Psoas muscle (tissue), 8 donors: ENCODE data around the gene OR4D5. TPM values are rescaled to one million over a fixed set of nuclear protein-coding genes. Genes with fewer than 3 reads are reported as not detected.

ENCODE experiments used
- ATAC-seq, 4 donors: fragments of 200-7000 bp; cut with Tn5 transposase; one replicate each; pipeline ENCODE4 v1.9.1; 2020; ENCODE audit warnings: moderate library complexity in 3 of 4, mild to moderate bottlenecking in 2 of 4
- DNase-seq, 2 donors: peaks; one replicate each; pipeline ENCODE4 v3.0.0-alpha.2; 2020
- H3K27ac ChIP-seq: fragments of 200-600 bp; one replicate; pipeline ENCODE4 v1.8.0; 2022
- H3K27me3 ChIP-seq, 3 donors: fragments of 200-600 bp in 1 of 3; one replicate each; pipeline versions ENCODE4 v1.6.1 to v1.8.0; 2013 to 2022; ENCODE audit warnings: low read length in 2 of 3, mild to moderate bottlenecking in 2 of 3, moderate library complexity in 1 of 3; ENCODE audit not compliant: insufficient read depth in 3 of 3
- H3K36me3 ChIP-seq, 2 donors: fragments of 200-600 bp in 1 of 2; one replicate each; pipeline versions ENCODE4 v1.6.1 to v1.8.0; 2013 to 2022; ENCODE audit warnings: low read depth in 1 of 2, mild to moderate bottlenecking in 1 of 2, moderate library complexity in 1 of 2; ENCODE audit not compliant: insufficient read depth in 1 of 2
- H3K4me1 ChIP-seq: fragments of 200-600 bp; one replicate; pipeline ENCODE4 v1.8.0; 2022
- H3K4me3 ChIP-seq: fragments of 200-600 bp; one replicate; pipeline ENCODE4 v1.8.0; 2022; ENCODE audit warnings: mild to moderate bottlenecking
- H3K9me3 ChIP-seq: fragments of 200-600 bp; one replicate; pipeline ENCODE4 v1.8.0; 2022
- WGBS, 3 donors: extraction: QIAGEN DNeasy Blood & Tissue Kit; methylation state at CpG; one replicate each; pipeline versions ENCODE4 v1.1.6 to v1.1.7; 2013; 5-methylcytosine and 5-hydroxymethylcytosine counted together
- intact Hi-C, 2 donors: fragments of 100-400 bp; cut with DNase I; formaldehyde crosslinking; loops; one replicate each; pipeline versions ENCODE4 v1.11.0 to v1.14.2; 2022
- polyA plus RNA-seq, 3 donors: library from polyadenylated mRNA; stranded (reverse); fragments of 200-250 nt; gene quantifications; one replicate each; pipeline ENCODE4 v1.2.3, GENCODE V29; 2013
- total RNA-seq, 4 donors: library from RNA; stranded (reverse); fragmentation: NEBNext Ultra II Directional in 2 of 4; extraction: Animal tissue kit (Norgen Biotek cat#: 25700) in 2 of 4; gene quantifications; one replicate each; pipeline versions ENCODE4 v1.2.1 to v1.2.4, GENCODE V29; 2021 to 2023
- TF ChIP-seq, protein P1 (sequence below): fragments of 200-600 bp; IDR thresholded peaks from one replicate; pipeline ENCODE4 v1.8.0; 2022; ENCODE audit warnings: antibody characterized with exemption
- donor health status: healthy with polysubstance abuse.
- donor health status: DM: no; HTN: no; CAD: no; lungs with moderate emphysema.
- donor health status: Bipolar disorder and iron deficiency.
- donor health status: healthy.
- donor health status: DM: yes; HTN: yes; CAD: no.
- donor health status: DM: no; HTN: no; CAD: no.
- donor health status: DM: no; HTN: no; CAD: no.
- donor health status: DM: yes; HTN: yes; CAD: no.

Gene OR4D5
- total and polyA plus RNA-seq, 7 donors = not detected

DNA sequence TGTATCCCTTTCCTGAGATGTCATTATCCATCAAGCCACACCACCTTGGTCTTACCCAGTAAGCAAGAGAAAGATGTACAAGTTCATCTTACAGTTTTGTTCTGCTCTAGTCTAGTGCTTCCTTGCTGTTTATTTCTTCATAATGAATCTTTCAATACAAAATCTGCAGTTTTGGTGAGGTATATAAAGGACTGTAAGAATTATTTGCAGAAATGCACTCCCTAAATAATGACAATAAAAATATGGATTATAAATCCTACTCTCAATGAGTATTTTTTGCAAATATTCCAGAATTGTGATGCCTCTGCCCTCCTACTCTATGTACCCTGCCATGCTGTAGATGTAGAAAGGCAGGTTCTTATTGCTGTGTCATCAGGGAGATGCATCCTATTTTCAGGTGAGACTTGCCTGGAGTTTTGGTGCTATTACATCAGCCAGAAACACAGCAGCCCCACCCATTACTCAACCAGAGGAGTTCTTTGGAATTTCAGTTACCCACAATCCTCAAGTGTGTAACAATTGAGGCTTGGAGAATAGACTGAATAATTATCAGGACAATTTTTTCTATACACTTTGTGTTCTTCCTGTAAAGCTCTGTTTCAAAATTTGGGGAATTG, 38.4 kb downstream of the OR4D5 start, which contains the start of gene OR10S1:
TSS of gene OR10S1 (minus strand) at position 51 of the 617 bp plus-strand sequence. CDS start 117 bp downstream, outside the sequence.
- Histone ChIP-seq H3K4me3 (no peak within 1 kb of the TSS), H3K27ac (no peak within 1 kb of the TSS), H3K4me1 (no peaks in the 10 kb centered on the region), H3K9me3 (no peaks in the 10 kb centered on the region), H3K27me3 (no peaks in the 10 kb centered on the region), H3K36me3 (no peaks in the 10 kb centered on the region)
- DNase-seq (no peak), ATAC-seq (no peak)
- intact Hi-C loops = no loop called here
- TF ChIP-seq, protein P1, sequence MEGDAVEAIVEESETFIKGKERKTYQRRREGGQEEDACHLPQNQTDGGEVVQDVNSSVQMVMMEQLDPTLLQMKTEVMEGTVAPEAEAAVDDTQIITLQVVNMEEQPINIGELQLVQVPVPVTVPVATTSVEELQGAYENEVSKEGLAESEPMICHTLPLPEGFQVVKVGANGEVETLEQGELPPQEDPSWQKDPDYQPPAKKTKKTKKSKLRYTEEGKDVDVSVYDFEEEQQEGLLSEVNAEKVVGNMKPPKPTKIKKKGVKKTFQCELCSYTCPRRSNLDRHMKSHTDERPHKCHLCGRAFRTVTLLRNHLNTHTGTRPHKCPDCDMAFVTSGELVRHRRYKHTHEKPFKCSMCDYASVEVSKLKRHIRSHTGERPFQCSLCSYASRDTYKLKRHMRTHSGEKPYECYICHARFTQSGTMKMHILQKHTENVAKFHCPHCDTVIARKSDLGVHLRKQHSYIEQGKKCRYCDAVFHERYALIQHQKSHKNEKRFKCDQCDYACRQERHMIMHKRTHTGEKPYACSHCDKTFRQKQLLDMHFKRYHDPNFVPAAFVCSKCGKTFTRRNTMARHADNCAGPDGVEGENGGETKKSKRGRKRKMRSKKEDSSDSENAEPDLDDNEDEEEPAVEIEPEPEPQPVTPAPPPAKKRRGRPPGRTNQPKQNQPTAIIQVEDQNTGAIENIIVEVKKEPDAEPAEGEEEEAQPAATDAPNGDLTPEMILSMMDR = no peak

DNA sequence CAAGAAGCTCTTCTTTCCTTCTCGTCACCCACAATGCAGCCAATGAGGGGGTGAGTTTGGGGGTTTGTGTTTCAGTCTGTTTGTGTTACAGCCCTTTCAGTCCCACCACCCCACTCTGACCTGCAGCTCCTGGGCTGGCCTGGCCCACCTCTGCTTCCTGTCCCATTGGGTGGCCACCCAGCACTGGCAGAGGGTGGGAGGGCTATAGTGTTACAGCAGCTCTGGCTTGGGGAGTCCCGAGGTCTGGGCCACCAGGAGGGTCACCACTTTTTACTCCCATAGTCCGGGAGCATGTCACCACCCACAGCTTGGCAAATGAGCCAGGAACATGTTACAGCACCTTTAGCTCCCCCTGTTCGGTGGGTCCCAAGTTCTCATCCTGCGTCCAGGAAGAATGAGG, 39.9 kb downstream of the OR4D5 start:
- no peaks in the 10 kb centered on the region for H3K36me3 ChIP-seq
- H3K4me3 ChIP-seq = no peak overlapping the region
- no peaks in the 10 kb centered on the region for H3K4me1 ChIP-seq
- no peaks in the 10 kb centered on the region for H3K9me3 ChIP-seq
- 80 to 93% (median 91%) methylated on average over 4 to 5 of the region's 5 CpGs for WGBS, 3 donors
- DNase-seq (no peak), ATAC-seq (no peak)
- intact Hi-C loops = no loop called here
- TF ChIP-seq, protein P1 = no peak
- no peaks in the 10 kb centered on the region for H3K27me3 ChIP-seq
- no peak overlapping the region for H3K27ac ChIP-seq

Other genes with a start within 250 kb of the OR4D5 start
- 10 to 100 TPM in 1 of 4 donors, 1 to 10 TPM in 3; 5.5 to 13.8 (median 7.7) TPM for gene ZNF202, start 198.0 kb upstream of the OR4D5 start, total RNA-seq
- gene ZNF202, start 198.0 kb upstream of the OR4D5 start, polyA plus RNA-seq = 10 to 100 TPM in 2 of 3 donors, 1 to 10 TPM in 1; 5.9 to 11.9 (median 10.7) TPM
- gene OR6X1, start 185.1 kb upstream of the OR4D5 start, total RNA-seq = not detected
- gene OR6X1, start 185.1 kb upstream of the OR4D5 start, polyA plus RNA-seq = not detected
- gene OR6M1, start 133.3 kb upstream of the OR4D5 start, total RNA-seq = not detected
- gene OR6M1, start 133.3 kb upstream of the OR4D5 start, polyA plus RNA-seq = not detected
- not detected for gene TMEM225, start 53.9 kb upstream of the OR4D5 start, total RNA-seq
- not detected for gene TMEM225, start 53.9 kb upstream of the OR4D5 start, polyA plus RNA-seq
- not detected for gene OR8D4, start 37.5 kb upstream of the OR4D5 start, total RNA-seq
- gene OR8D4, start 37.5 kb upstream of the OR4D5 start, polyA plus RNA-seq = not detected
- gene OR6T1, start 4.2 kb downstream of the OR4D5 start, total RNA-seq = not detected
- gene OR6T1, start 4.2 kb downstream of the OR4D5 start, polyA plus RNA-seq = not detected
- not detected for gene OR10S1, start 38.2 kb downstream of the OR4D5 start, total RNA-seq
- not detected for gene OR10S1, start 38.2 kb downstream of the OR4D5 start, polyA plus RNA-seq
- not detected for gene OR10G6, start 55.5 kb downstream of the OR4D5 start, total RNA-seq
- gene OR10G6, start 55.5 kb downstream of the OR4D5 start, polyA plus RNA-seq = not detected
- not detected for gene OR10G4, start 73.4 kb downstream of the OR4D5 start, total RNA-seq
- not detected for gene OR10G4, start 73.4 kb downstream of the OR4D5 start, polyA plus RNA-seq
- not detected for gene OR10G9, start 83.4 kb downstream of the OR4D5 start, total RNA-seq
- gene OR10G9, start 83.4 kb downstream of the OR4D5 start, polyA plus RNA-seq = not detected
- not detected for gene OR10G8, start 87.2 kb downstream of the OR4D5 start, total RNA-seq
- not detected for gene OR10G8, start 87.2 kb downstream of the OR4D5 start, polyA plus RNA-seq
- gene OR10G7, start 101.7 kb downstream of the OR4D5 start, total RNA-seq = not detected
- not detected for gene OR10G7, start 101.7 kb downstream of the OR4D5 start, polyA plus RNA-seq
- 1 to 10 TPM; 3.4 to 6.7 (median 4.8) TPM for gene VWA5A, start 175.8 kb downstream of the OR4D5 start, total RNA-seq
- 1 to 10 TPM; 1.2 to 2.0 (median 1.3) TPM for gene VWA5A, start 175.8 kb downstream of the OR4D5 start, polyA plus RNA-seq
- not detected for gene OR10D3, start 243.7 kb downstream of the OR4D5 start, total RNA-seq
- not detected for gene OR10D3, start 243.7 kb downstream of the OR4D5 start, polyA plus RNA-seq